Measurements from ENCODE around the gene RFX1.

RFX1 gene

DNA sequence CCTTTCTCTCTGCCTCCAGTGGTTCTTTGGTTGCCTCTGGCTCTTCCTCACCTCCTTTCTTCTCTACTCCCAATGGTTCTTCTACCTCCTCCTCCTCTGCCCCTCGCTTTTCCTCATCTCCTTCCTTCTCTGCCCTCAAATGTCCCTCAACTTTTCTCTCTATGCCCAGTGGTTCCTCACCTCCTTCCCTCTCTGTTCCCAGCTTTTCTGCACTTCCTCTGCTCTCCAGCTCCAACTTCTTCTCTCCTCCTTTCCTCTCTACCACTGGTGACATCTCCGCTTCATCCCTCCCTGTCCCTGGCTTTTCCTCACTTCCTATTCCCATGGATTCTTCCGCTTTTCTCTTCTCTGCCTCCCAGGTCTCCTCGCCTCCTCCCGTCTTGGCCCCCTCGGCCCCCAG, 48.0 kb upstream of the RFX1 start:
- TF ChIP-seq CTCF (IDR thresholded peaks at IDR 0.05; ENCODE audit: low read depth, low read length, poor library complexity, severe bottlenecking), result no peak
- TF ChIP-seq EZH2phosphoT487 (IDR thresholded peaks at IDR 0.05; ENCODE audit: borderline replicate concordance, low read length), result no peak
- H3K9me3 ChIP-seq (ENCODE audit: control insufficient read depth, insufficient read depth, low read length), result no peaks in the 10 kb centered on the region
- H3K27ac ChIP-seq (ENCODE audit: low read depth, low read length), result no peak overlapping the region
- no peaks in the 10 kb centered on the region for H3K79me2 ChIP-seq (ENCODE audit: control insufficient read depth, low read length)
- H3K4me1 ChIP-seq (ENCODE audit: control insufficient read depth, low read length), result peaks cover 14% of the 10 kb centered on the region
- peaks cover 2% of the 10 kb centered on the region for H3K36me3 ChIP-seq (ENCODE audit: control insufficient read depth, low read length)
- H3F3A ChIP-seq (ENCODE audit: control insufficient read depth, insufficient read depth), result no peaks in the 10 kb centered on the region
- H3K27me3 ChIP-seq (ENCODE audit: control insufficient read depth, low read length), result peaks cover 23% of the 10 kb centered on the region
- H3K9me2 ChIP-seq (replicated peaks; ENCODE audit: control insufficient read depth, low read length), result no peaks in the 10 kb centered on the region
- H4K20me1 ChIP-seq (ENCODE audit: control insufficient read depth, insufficient read depth, low read depth, low read length), result no peaks in the 10 kb centered on the region
- H3K4me2 ChIP-seq (ENCODE audit: low read length), result no peak overlapping the region
- H3K4me3 ChIP-seq (ENCODE audit: low read length), result no peak overlapping the region

DNA sequence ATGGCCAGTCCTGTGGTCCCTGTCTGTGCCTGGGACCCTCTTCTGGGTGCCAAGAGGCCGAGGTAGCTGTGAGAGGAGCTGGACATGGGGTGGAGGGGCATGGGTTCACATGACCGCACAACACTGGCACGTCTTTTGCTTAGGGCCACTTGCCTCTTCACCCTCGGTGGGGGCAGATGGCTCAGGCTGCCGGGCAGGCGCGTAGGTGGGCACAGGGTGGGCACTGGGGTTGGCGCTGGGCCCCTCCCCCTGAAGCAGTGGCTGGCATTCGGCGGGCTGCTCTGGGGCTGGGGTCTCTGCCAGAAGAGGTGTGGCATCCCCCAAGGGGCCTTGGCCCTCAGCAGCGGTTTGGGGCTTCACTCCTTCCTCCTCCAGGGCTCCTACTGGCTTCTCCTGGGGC, 47.4 kb upstream of the RFX1 start:
- Histone ChIP-seq H4K20me1 (ENCODE audit: control insufficient read depth, insufficient read depth, low read depth, low read length) (no peaks in the 10 kb centered on the region), H3K9me3 (ENCODE audit: control insufficient read depth, insufficient read depth, low read length) (no peaks in the 10 kb centered on the region), H3K9me2 (replicated peaks; ENCODE audit: control insufficient read depth, low read length) (no peaks in the 10 kb centered on the region), H3K36me3 (ENCODE audit: control insufficient read depth, low read length) (peaks cover 7% of the 10 kb centered on the region), H3K4me2 (ENCODE audit: low read length) (no peak overlapping the region), H3K27ac (ENCODE audit: low read depth, low read length) (no peak overlapping the region), H3K4me1 (ENCODE audit: control insufficient read depth, low read length) (peaks cover 8% of the 10 kb centered on the region), H3F3A (ENCODE audit: control insufficient read depth, insufficient read depth) (no peaks in the 10 kb centered on the region), H3K79me2 (ENCODE audit: control insufficient read depth, low read length) (no peaks in the 10 kb centered on the region), H3K27me3 (ENCODE audit: control insufficient read depth, low read length) (peaks cover 18% of the 10 kb centered on the region), H3K4me3 (ENCODE audit: low read length) (no peak overlapping the region)
- TF ChIP-seq CTCF (IDR thresholded peaks at IDR 0.05; ENCODE audit: low read depth, low read length, poor library complexity, severe bottlenecking) (no peak), EZH2phosphoT487 (IDR thresholded peaks at IDR 0.05; ENCODE audit: borderline replicate concordance, low read length) (no peak)

DNA sequence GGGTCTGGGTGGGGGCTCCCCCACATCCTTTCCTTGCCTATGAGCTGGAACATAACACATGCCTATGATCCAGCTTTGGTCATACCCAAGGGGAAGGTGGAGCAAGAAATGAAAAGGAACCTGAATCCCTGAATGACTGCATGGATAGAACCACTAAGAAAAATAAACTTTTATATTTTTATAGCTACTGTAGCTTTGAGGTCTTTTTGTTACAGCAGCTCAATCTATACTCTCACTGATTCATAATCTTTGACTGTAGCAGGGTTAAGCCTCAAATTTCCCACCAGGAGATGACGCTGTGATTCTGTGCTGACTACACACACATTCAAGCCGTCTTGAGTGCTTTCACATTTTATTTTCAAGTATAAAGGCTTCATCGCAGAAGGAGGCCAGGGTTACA, 46.9 kb upstream of the RFX1 start:
- Histone ChIP-seq H3K9me2 (replicated peaks; ENCODE audit: control insufficient read depth, low read length) (no peaks in the 10 kb centered on the region), H3F3A (ENCODE audit: control insufficient read depth, insufficient read depth) (no peaks in the 10 kb centered on the region), H3K9me3 (ENCODE audit: control insufficient read depth, insufficient read depth, low read length) (peaks cover 3% of the 10 kb centered on the region; the same call in 1 of the 2 replicates), H3K27me3 (ENCODE audit: control insufficient read depth, low read length) (peaks cover 14% of the 10 kb centered on the region), H3K4me2 (ENCODE audit: low read length) (no peak overlapping the region), H3K4me1 (ENCODE audit: control insufficient read depth, low read length) (peaks cover 5% of the 10 kb centered on the region), H3K27ac (ENCODE audit: low read depth, low read length) (no peak overlapping the region), H4K20me1 (ENCODE audit: control insufficient read depth, insufficient read depth, low read depth, low read length) (no peaks in the 10 kb centered on the region), H3K4me3 (ENCODE audit: low read length) (no peak overlapping the region), H3K36me3 (ENCODE audit: control insufficient read depth, low read length) (peaks cover 10% of the 10 kb centered on the region), H3K79me2 (ENCODE audit: control insufficient read depth, low read length) (no peaks in the 10 kb centered on the region)
- TF ChIP-seq CTCF (IDR thresholded peaks at IDR 0.05; ENCODE audit: low read depth, low read length, poor library complexity, severe bottlenecking) (no peak), EZH2phosphoT487 (IDR thresholded peaks at IDR 0.05; ENCODE audit: borderline replicate concordance, low read length) (no peak)

DNA sequence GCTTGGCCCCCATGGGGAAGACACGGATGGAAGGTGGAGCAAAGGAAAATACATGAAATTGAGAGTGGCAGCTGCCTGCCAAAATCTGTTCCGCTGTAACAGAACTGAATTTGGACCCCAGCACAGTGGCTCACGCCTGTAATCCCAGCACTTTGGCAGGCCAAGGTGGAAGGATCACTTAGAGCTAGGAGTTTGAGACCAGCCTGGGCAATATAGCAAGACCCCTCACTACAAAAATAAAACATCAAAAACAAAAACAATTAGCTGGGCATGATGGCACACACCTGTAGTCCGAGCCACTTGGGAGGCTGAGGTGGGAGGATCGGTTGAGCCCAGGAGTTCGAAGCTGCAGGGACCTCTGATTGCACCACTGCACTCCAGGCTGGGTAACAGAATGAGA, 46.4 kb upstream of the RFX1 start:
- Histone ChIP-seq H3K9me2 (replicated peaks; ENCODE audit: control insufficient read depth, low read length) (no peaks in the 10 kb centered on the region), H3K4me3 (ENCODE audit: low read length) (no peak overlapping the region), H3K4me2 (ENCODE audit: low read length) (no peak overlapping the region), H3K27ac (ENCODE audit: low read depth, low read length) (no peak overlapping the region), H3F3A (ENCODE audit: control insufficient read depth, insufficient read depth) (no peaks in the 10 kb centered on the region), H3K79me2 (ENCODE audit: control insufficient read depth, low read length) (no peaks in the 10 kb centered on the region), H3K4me1 (ENCODE audit: control insufficient read depth, low read length) (no peaks in the 10 kb centered on the region), H3K36me3 (ENCODE audit: control insufficient read depth, low read length) (peaks cover 10% of the 10 kb centered on the region), H3K27me3 (ENCODE audit: control insufficient read depth, low read length) (peaks cover 9% of the 10 kb centered on the region), H4K20me1 (ENCODE audit: control insufficient read depth, insufficient read depth, low read depth, low read length) (no peaks in the 10 kb centered on the region), H3K9me3 (ENCODE audit: control insufficient read depth, insufficient read depth, low read length) (peaks cover 3% of the 10 kb centered on the region; the same call in 1 of the 2 replicates)
- TF ChIP-seq EZH2phosphoT487 (IDR thresholded peaks at IDR 0.05; ENCODE audit: borderline replicate concordance, low read length) (no peak), CTCF (IDR thresholded peaks at IDR 0.05; ENCODE audit: low read depth, low read length, poor library complexity, severe bottlenecking) (no peak)

Measured in DOHH2 (cell line).